Measurements from ENCODE around the gene FAM83G.

Gene FAM83G

DNA sequence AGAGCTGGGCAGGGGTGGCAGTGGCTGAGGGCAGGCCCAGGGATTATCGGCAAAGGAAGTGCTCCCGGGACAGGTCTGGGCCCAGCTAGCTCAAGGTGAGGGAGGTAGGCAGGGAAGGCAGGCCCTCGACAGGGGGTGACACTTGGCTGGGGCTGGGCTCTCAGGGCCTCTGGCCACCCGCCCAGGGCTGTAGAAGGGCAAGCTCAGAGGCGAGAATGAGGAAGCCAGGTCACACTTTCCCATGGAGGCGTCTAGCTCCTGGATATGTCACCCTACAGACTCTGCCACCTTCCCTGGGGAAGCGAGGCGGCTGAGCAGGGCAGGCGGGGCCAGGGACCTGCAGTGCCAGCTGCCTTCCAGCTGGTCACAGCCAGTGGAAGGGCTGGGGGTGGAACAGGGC is 19.1 kb downstream of the FAM83G start:
- peaks cover 11% of the 10 kb centered on the region for H3K4me1 ChIP-seq (ENCODE audit: control insufficient read depth, insufficient read depth, low read length)
- CTCF ChIA-PET, result interaction anchor here (0.6 to 0.7 kb wide), 2 partner anchors 24 to 669 kb away, joined by 3 read pairs; no protein-coding TSS in a partner anchor
- no peak overlapping the region for H3K27ac ChIP-seq (ENCODE audit: extremely low read depth, low read depth, low read length)
- TF ChIP-seq KLF16 (tag by site-specific recombination; IDR thresholded peaks at IDR 0.05) (no peak), ZNF140 (tag by site-specific recombination; IDR thresholded peaks at IDR 0.05) (no peak), ZBTB7A (tag by site-specific recombination; IDR thresholded peaks at IDR 0.05; ENCODE audit: low read depth) (no peak), ZNF155 (tag by site-specific recombination; IDR thresholded peaks at IDR 0.05) (no peak), ZNF76 (tag by site-specific recombination; IDR thresholded peaks at IDR 0.05; ENCODE audit: borderline replicate concordance, low read depth) (no peak), SALL2 (tag by site-specific recombination; IDR thresholded peaks at IDR 0.05; ENCODE audit: borderline replicate concordance) (no peak), ZNF114 (tag by site-specific recombination; IDR thresholded peaks at IDR 0.05) (no peak), GFI1B (tag by site-specific recombination; IDR thresholded peaks at IDR 0.05) (no peak), ZNF837 (tag by site-specific recombination; IDR thresholded peaks at IDR 0.05) (no peak), ZNF561 (tag by site-specific recombination; IDR thresholded peaks at IDR 0.05; ENCODE audit: borderline replicate concordance) (no peak), ZEB2 (tag by site-specific recombination; IDR thresholded peaks at IDR 0.05) (no peak), ZNF341 (tag by site-specific recombination; IDR thresholded peaks at IDR 0.05; ENCODE audit: low read depth) (no peak), ZNF324 (tag by site-specific recombination; IDR thresholded peaks at IDR 0.05) (no peak), ZSCAN16 (tag by site-specific recombination; IDR thresholded peaks at IDR 0.05) (no peak), ZNF473 (tag by site-specific recombination; IDR thresholded peaks at IDR 0.05) (no peak)
- TF ChIP-seq, protein P1, sequence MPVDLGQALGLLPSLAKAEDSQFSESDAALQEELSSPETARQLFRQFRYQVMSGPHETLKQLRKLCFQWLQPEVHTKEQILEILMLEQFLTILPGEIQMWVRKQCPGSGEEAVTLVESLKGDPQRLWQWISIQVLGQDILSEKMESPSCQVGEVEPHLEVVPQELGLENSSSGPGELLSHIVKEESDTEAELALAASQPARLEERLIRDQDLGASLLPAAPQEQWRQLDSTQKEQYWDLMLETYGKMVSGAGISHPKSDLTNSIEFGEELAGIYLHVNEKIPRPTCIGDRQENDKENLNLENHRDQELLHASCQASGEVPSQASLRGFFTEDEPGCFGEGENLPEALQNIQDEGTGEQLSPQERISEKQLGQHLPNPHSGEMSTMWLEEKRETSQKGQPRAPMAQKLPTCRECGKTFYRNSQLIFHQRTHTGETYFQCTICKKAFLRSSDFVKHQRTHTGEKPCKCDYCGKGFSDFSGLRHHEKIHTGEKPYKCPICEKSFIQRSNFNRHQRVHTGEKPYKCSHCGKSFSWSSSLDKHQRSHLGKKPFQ (tag by site-specific recombination; IDR thresholded peaks at IDR 0.05), result no peak
- TF ChIP-seq, protein P2, sequence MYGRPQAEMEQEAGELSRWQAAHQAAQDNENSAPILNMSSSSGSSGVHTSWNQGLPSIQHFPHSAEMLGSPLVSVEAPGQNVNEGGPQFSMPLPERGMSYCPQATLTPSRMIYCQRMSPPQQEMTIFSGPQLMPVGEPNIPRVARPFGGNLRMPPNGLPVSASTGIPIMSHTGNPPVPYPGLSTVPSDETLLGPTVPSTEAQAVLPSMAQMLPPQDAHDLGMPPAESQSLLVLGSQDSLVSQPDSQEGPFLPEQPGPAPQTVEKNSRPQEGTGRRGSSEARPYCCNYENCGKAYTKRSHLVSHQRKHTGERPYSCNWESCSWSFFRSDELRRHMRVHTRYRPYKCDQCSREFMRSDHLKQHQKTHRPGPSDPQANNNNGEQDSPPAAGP (tag by site-specific recombination; IDR thresholded peaks at IDR 0.05), result no peak
- TF ChIP-seq, protein P3, sequence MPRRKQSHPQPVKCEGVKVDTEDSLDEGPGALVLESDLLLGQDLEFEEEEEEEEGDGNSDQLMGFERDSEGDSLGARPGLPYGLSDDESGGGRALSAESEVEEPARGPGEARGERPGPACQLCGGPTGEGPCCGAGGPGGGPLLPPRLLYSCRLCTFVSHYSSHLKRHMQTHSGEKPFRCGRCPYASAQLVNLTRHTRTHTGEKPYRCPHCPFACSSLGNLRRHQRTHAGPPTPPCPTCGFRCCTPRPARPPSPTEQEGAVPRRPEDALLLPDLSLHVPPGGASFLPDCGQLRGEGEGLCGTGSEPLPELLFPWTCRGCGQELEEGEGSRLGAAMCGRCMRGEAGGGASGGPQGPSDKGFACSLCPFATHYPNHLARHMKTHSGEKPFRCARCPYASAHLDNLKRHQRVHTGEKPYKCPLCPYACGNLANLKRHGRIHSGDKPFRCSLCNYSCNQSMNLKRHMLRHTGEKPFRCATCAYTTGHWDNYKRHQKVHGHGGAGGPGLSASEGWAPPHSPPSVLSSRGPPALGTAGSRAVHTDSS (tag by site-specific recombination; IDR thresholded peaks at IDR 0.05), result no peak
- TF ChIP-seq, protein P4, sequence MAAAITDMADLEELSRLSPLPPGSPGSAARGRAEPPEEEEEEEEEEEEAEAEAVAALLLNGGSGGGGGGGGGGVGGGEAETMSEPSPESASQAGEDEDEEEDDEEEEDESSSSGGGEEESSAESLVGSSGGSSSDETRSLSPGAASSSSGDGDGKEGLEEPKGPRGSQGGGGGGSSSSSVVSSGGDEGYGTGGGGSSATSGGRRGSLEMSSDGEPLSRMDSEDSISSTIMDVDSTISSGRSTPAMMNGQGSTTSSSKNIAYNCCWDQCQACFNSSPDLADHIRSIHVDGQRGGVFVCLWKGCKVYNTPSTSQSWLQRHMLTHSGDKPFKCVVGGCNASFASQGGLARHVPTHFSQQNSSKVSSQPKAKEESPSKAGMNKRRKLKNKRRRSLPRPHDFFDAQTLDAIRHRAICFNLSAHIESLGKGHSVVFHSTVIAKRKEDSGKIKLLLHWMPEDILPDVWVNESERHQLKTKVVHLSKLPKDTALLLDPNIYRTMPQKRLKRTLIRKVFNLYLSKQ (tag by site-specific recombination; IDR thresholded peaks at IDR 0.05; ENCODE audit: borderline replicate concordance), result no peak
- POLR2A ChIA-PET, result interaction anchor here (0.6 to 1.7 kb wide), 2 partner anchors 12 to 1024 kb away, joined by 3 to 5 read pairs; no protein-coding TSS in a partner anchor
- H3K36me3 ChIP-seq (ENCODE audit: control insufficient read depth in 2 of 2, insufficient read depth in 1 of 2, low read length in 2 of 2), result peaks cover 0 to 54% of the 10 kb centered on the region in 2 experiments; a peak in 1 of 3 replicates
- H3K9me3 ChIP-seq (ENCODE audit: control insufficient read depth, insufficient read depth, low read depth, low read length), result no peaks in the 10 kb centered on the region
- no peak overlapping the region for H3K4me3 ChIP-seq (ENCODE audit: low read depth, low read length)
